Parathyroid adenoma (tissue), 2 donors: ENCODE results near the gene ENTPD6.

ENCODE experiments used
- H2AFZ ChIP-seq: fragments of 300-600 bp; sonication (generic); one replicate; pipeline ENCODE4 v1.7.0; 2017; ENCODE audit warnings: antibody characterized with exemption, mild to moderate bottlenecking
- H3K27ac ChIP-seq: fragments of 300-600 bp; sonication (generic); one replicate; pipeline ENCODE4 v1.7.0; 2017
- H3K27me3 ChIP-seq: fragments of 300-600 bp; sonication (generic); one replicate; pipeline ENCODE4 v1.7.0; 2017; ENCODE audit warnings: low read length; ENCODE audit not compliant: control insufficient read depth, insufficient read depth
- H3K36me3 ChIP-seq: fragments of 300-600 bp; sonication (generic); one replicate; pipeline ENCODE4 v1.7.0; 2017; ENCODE audit warnings: low read length; ENCODE audit not compliant: control insufficient read depth, insufficient read depth
- H3K4me1 ChIP-seq: fragments of 300-600 bp; sonication (generic); one replicate; pipeline ENCODE4 v1.7.0; 2017; ENCODE audit warnings: control low read depth
- H3K4me2 ChIP-seq: fragments of 300-600 bp; sonication (generic); one replicate; pipeline ENCODE4 v1.7.0; 2017; ENCODE audit warnings: low read length
- H3K4me3 ChIP-seq: fragments of 300-600 bp; sonication (generic); one replicate; pipeline ENCODE4 v1.7.0; 2017; ENCODE audit warnings: low read depth, low read length
- H3K79me2 ChIP-seq: fragments of 300-600 bp; sonication (generic); one replicate; pipeline ENCODE4 v1.7.0; 2017; ENCODE audit warnings: control low read depth
- H3K9ac ChIP-seq: fragments of 300-600 bp; sonication (generic); one replicate; pipeline ENCODE4 v1.7.0; 2017; ENCODE audit warnings: mild to moderate bottlenecking
- H3K9me3 ChIP-seq: fragments of 300-600 bp; sonication (generic); one replicate; pipeline ENCODE4 v1.7.0; 2017; ENCODE audit warnings: low read length; ENCODE audit not compliant: control insufficient read depth
- CTCF ChIP-seq: fragments of 300-600 bp; sonication (generic); IDR thresholded peaks from one replicate; pipeline ENCODE4 v1.7.0; 2017; ENCODE audit warnings: antibody characterized with exemption, mild to moderate bottlenecking
- donor health status: primary hyperparathyroidism.

Gene ENTPD6

DNA sequence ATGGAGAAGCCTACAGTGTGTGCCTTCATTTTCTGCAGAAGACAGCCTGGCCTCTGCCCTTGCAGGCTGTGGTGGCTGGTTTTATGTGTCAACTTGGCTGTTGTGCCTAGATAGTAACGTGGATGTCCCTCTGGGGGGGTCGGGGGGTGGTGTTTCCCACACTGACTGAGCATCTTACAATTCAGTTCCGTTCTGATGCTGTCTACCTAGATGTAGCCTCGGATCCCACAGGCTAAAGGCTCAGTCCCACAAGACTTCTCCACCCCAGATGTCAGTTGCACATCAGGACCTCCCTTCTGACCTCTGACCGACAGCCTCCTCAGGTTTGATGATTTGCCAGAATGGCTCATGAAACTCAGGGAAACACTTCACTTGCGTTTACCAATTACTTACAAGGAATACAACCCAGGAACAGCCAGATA is 56.7 kb downstream of the ENTPD6 start:
- no peak overlapping the region for H3K27ac ChIP-seq
- H3K4me2 ChIP-seq, result no peak overlapping the region
- peaks cover 35% of the 10 kb centered on the region for H3K79me2 ChIP-seq
- H2AFZ ChIP-seq, result no peak overlapping the region
- H3K27me3 ChIP-seq, result no peaks in the 10 kb centered on the region
- peaks cover 7% of the 10 kb centered on the region for H3K4me1 ChIP-seq
- no peak overlapping the region for H3K9ac ChIP-seq
- no peak overlapping the region for H3K4me3 ChIP-seq
- H3K9me3 ChIP-seq, result no peaks in the 10 kb centered on the region
- TF ChIP-seq CTCF, result no peak
- H3K36me3 ChIP-seq, result no peaks in the 10 kb centered on the region

DNA sequence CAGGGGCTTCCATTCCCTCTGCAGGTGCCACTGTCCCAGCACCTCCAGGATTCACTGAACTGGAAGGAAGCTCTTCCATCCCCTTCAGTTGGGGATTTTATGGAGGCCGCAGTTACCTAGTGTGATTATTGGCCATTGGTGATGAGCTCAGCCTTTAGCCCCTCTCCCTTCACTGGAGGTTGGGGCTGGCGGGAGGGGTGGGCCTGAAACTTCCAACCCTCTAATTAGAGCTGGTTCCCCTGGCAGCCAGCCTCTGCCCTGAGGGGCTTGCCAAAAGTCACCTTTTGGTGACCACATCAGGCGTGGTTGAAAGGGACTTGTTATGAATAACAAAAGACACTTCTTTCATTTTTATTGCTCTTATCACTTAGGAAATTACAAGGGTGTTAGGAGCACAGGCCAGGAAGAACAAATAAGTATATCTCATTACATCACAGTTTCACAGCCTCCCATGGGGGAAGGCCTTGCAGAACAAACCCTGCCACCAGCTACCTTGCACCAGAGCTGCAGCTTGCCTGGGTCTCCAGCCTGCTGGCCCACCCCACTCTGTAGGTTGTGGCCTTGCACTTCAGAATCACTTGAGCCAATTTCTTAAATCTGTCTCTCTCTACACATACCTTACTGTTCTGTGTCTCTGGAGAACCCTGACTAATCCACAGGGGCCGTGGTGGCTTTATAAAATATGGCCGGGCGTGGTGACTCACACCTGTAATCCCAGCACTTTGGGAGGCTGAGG is 57.3 kb downstream of the ENTPD6 start:
- peaks cover 35% of the 10 kb centered on the region for H3K79me2 ChIP-seq
- TF ChIP-seq CTCF, result no peak
- no peak overlapping the region for H3K9ac ChIP-seq
- no peak overlapping the region for H3K4me3 ChIP-seq
- no peaks in the 10 kb centered on the region for H3K27me3 ChIP-seq
- H3K4me1 ChIP-seq, result peaks cover 7% of the 10 kb centered on the region
- no peak overlapping the region for H3K4me2 ChIP-seq
- no peak overlapping the region for H3K27ac ChIP-seq
- no peak overlapping the region for H2AFZ ChIP-seq
- H3K36me3 ChIP-seq, result no peaks in the 10 kb centered on the region
- no peaks in the 10 kb centered on the region for H3K9me3 ChIP-seq

DNA sequence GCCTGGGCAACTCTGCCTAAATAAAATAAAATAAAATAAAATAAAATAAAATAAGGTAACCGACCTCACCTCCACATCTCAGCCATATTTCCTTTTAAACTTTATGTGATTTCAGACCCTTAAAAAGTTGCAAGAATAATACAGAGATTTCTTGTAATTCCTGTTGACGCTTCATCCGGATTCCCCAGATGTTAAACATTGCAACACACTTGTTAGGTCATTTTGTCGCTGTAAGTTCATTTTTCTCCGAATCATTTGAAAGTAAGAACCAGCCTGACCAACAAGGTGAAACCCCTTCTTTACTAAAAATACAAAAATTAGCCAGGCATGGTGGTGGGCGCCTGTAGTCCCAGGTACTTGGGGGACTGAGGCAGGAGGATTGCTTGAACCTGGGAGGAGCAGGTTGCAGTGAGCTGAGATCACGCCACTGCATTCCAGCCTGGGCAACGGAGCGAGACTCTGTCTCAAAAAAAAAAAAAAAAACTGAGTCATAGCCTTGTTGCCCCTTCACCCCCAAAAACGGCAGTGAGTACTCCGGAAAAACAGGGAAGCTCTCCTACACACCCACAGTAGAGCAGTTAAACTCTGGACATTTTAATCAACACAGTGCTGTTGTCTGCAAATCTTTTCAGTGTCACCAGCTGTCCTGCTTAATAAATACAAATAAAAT is 58.2 kb downstream of the ENTPD6 start:
- Histone ChIP-seq H3K27me3 (no peaks in the 10 kb centered on the region), H3K9ac (no peak overlapping the region)

GRCh38 chr20:25254571-25254970 is 59.1 kb downstream of the ENTPD6 start:
- no peak for TF ChIP-seq CTCF
- no peaks in the 10 kb centered on the region for H3K27me3 ChIP-seq
- H3K79me2 ChIP-seq, result peaks cover 35% of the 10 kb centered on the region
- no peaks in the 10 kb centered on the region for H3K9me3 ChIP-seq
- H3K36me3 ChIP-seq, result no peaks in the 10 kb centered on the region
- peaks cover 3% of the 10 kb centered on the region for H3K4me1 ChIP-seq
- H3K9ac ChIP-seq, result no peak overlapping the region
- H2AFZ ChIP-seq, result no peak overlapping the region
- no peak overlapping the region for H3K4me3 ChIP-seq
- no peak overlapping the region for H3K4me2 ChIP-seq
- H3K27ac ChIP-seq, result no peak overlapping the region

More for the DNA sequence above, 58.2 kb downstream of the ENTPD6 start:
- Histone ChIP-seq H3K4me3 (no peak overlapping the region), H2AFZ (no peak overlapping the region), H3K36me3 (no peaks in the 10 kb centered on the region), H3K9me3 (no peaks in the 10 kb centered on the region), H3K79me2 (peaks cover 37% of the 10 kb centered on the region), H3K27ac (no peak overlapping the region), H3K4me2 (no peak overlapping the region), H3K4me1 (peaks cover 7% of the 10 kb centered on the region)
- TF ChIP-seq CTCF, result no peak
